ENCODE measurements around the gene SCYGR1. TPM values are rescaled to one million over a fixed set of nuclear protein-coding genes. Genes with fewer than 3 reads are reported as not detected.

SCYGR1 gene
- polyA plus RNA-seq, 1 donor from 2014 or later, result not detected

DNA sequence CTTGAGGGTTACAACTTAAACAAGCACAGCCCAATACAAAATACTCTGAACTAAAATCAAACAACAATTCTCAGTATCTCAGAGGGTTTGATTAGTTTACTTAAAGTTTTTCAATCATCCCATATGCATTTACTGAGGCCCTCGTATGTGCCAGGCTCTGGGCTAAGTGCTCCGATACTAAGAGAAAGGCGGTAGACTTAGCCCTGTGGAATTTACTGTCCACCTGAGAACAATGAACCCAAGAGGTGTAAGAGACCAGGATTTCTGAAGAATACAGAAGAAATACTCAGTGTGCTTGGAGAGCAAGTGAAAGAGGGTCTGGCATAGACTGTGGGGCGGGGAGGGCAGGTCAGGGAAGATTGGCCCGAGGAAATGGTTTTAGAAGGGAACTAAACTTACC is 25.1 kb upstream of the SCYGR1 start:
- H3F3A ChIP-seq (ENCODE audit: insufficient read depth, low read length, poor library complexity, severe bottlenecking), result no peaks in the 10 kb centered on the region
- H3K36me3 ChIP-seq (ENCODE audit: insufficient read depth, low read length), result no peaks in the 10 kb centered on the region
- H3K4me2 ChIP-seq (ENCODE audit: low read length), result no peak overlapping the region
- no peaks in the 10 kb centered on the region for H3K9me3 ChIP-seq (ENCODE audit: low read length)
- no peak overlapping the region for H3K9ac ChIP-seq (ENCODE audit: low read length)
- no peaks in the 10 kb centered on the region for H3K27me3 ChIP-seq (ENCODE audit: insufficient read depth, low read depth, low read length)
- no peak overlapping the region for H3K27ac ChIP-seq (ENCODE audit: low read length)
- no peaks in the 10 kb centered on the region for H3K79me2 ChIP-seq (replicated peaks; ENCODE audit: insufficient read depth, low read length)
- no peaks in the 10 kb centered on the region for H3K9me2 ChIP-seq (ENCODE audit: insufficient read depth, low read length)
- H4K20me1 ChIP-seq (ENCODE audit: insufficient read depth), result no peaks in the 10 kb centered on the region
- H2AFZ ChIP-seq (ENCODE audit: low read depth, low read length), result no peak overlapping the region
- no peak overlapping the region for H3K4me3 ChIP-seq (ENCODE audit: low read length)
- TF ChIP-seq MXI1 (conservative IDR thresholded peaks at IDR 0.05; ENCODE audit: poor library complexity, severe bottlenecking) (no peak), SMC3 (conservative IDR thresholded peaks at IDR 0.05; ENCODE audit: poor library complexity) (no peak), RAD21 (conservative IDR thresholded peaks at IDR 0.05) (no peak), EZH2 (IDR thresholded peaks at IDR 0.05; ENCODE audit: borderline replicate concordance, insufficient read depth, low read length, poor library complexity, severe bottlenecking) (no peak), TAF1 (IDR thresholded peaks at IDR 0.05; ENCODE audit: low read depth) (no peak), POLR2AphosphoS5 (IDR thresholded peaks at IDR 0.05) (no peak), CTCF (IDR thresholded peaks at IDR 0.05; ENCODE audit: poor library complexity, severe bottlenecking) (no peak), EP300 (conservative IDR thresholded peaks at IDR 0.05; ENCODE audit: poor library complexity, severe bottlenecking) (no peak)

DNA sequence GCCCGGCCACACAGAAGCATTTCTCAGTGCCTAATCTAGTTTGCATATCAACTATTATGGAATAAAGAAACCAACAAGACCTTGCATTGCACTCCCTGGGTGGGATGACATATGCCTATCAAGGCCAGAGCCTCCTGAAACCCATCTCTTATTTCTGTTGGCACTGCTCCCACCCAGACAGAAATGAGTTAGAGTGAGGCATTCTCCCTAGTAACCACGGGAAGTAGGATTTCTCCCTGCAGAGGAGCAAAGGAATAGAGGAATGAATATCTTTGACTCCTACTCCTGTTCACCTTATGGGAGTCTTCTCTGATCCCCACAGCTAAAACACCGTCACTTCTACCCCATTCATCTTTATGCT is 24.2 kb upstream of the SCYGR1 start:
- Histone ChIP-seq H3K27ac (ENCODE audit: low read length) (no peak overlapping the region), H3K9me3 (ENCODE audit: low read length) (no peaks in the 10 kb centered on the region), H3K9ac (ENCODE audit: low read length) (no peak overlapping the region), H3K4me2 (ENCODE audit: low read length) (no peak overlapping the region), H3F3A (ENCODE audit: insufficient read depth, low read length, poor library complexity, severe bottlenecking) (no peaks in the 10 kb centered on the region), H3K4me3 (ENCODE audit: low read length) (no peak overlapping the region), H4K20me1 (ENCODE audit: insufficient read depth) (no peaks in the 10 kb centered on the region), H3K27me3 (ENCODE audit: insufficient read depth, low read depth, low read length) (no peaks in the 10 kb centered on the region), H3K79me2 (replicated peaks; ENCODE audit: insufficient read depth, low read length) (no peaks in the 10 kb centered on the region), H2AFZ (ENCODE audit: low read depth, low read length) (no peak overlapping the region), H3K9me2 (ENCODE audit: insufficient read depth, low read length) (no peaks in the 10 kb centered on the region), H3K36me3 (ENCODE audit: insufficient read depth, low read length) (no peaks in the 10 kb centered on the region)
- TF ChIP-seq MXI1 (conservative IDR thresholded peaks at IDR 0.05; ENCODE audit: poor library complexity, severe bottlenecking) (no peak), SMC3 (conservative IDR thresholded peaks at IDR 0.05; ENCODE audit: poor library complexity) (no peak), CTCF (IDR thresholded peaks at IDR 0.05; ENCODE audit: poor library complexity, severe bottlenecking) (no peak), RAD21 (conservative IDR thresholded peaks at IDR 0.05) (no peak), EP300 (conservative IDR thresholded peaks at IDR 0.05; ENCODE audit: poor library complexity, severe bottlenecking) (no peak), TAF1 (IDR thresholded peaks at IDR 0.05; ENCODE audit: low read depth) (no peak), POLR2AphosphoS5 (IDR thresholded peaks at IDR 0.05) (no peak), EZH2 (IDR thresholded peaks at IDR 0.05; ENCODE audit: borderline replicate concordance, insufficient read depth, low read length, poor library complexity, severe bottlenecking) (no peak), REST (IDR thresholded peaks at IDR 0.05; ENCODE audit: borderline replicate concordance) (no peak)
